ENCODE measurements around the gene THBS2. TPM values are rescaled to one million over a fixed set of nuclear protein-coding genes. Genes with fewer than 3 reads are reported as not detected.

Gene THBS2
- total RNA-seq, 1 experiment from 2014 or later = 0.39 TPM

DNA sequence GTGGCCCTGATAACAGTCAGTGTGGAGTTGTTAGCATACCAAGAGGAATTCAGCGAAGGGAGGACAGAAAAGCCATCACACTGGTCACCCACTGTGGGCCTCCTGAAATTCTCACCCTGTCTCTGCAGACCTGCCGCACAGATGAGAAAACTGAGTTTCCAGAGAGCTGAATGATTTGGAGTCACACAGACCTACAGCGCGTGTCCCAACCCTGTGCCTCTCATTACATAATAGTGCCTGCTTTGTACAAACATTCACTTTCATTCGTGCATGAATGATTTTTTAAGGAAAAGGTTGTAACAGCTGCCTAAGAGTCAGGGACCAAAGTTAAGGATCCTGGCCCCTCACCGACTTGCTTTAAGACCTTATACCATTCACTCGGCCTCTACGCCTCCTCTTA lies 62.7 kb downstream of the THBS2 start (continued):
- TF ChIP-seq YY1 (IDR thresholded peaks at IDR 0.05; ENCODE audit: extremely low read depth, insufficient replicate concordance, low read depth, low read length) = no peak
- no peak for TF ChIP-seq CEBPB (IDR thresholded peaks at IDR 0.05; ENCODE audit: low read depth)

DNA sequence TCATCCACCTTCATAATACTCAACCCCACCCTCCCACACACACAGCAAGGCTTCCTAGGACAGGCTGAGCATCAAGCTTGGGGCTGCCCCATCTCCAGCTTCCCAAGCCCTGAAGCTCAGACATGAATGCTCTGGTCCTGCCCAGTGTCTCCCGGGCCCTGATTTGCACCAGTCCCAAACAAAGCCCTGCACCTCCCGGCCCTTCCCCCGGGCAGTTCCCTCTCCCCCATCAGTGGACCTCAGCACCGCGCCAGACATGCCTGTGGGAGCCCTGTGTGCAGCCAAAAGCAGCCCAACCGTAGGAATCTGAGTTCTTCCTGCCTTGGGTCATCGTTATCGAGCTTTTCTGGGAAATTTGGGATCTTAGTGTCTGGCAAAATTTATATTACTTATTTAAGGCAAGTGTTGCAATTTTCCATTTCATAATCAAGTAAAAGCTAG lies 63.5 kb downstream of the THBS2 start:
- DNase-seq (ENCODE audit: low read depth, low spot score) (no peak), ATAC-seq (no peak)
- Histone ChIP-seq H4K20me1 (ENCODE audit: insufficient read depth) (no peaks in the 10 kb centered on the region), H3K9me2 (ENCODE audit: insufficient read depth) (no peaks in the 10 kb centered on the region), H3K4me1 (ENCODE audit: control insufficient read depth in 1 of 2, insufficient read depth in 2 of 2, low read length in 2 of 2) (peaks cover 0 to 5% of the 10 kb centered on the region in 2 experiments; a peak in 1 of 4 replicates), H3K36me3 (ENCODE audit: control insufficient read depth in 1 of 2, insufficient read depth in 2 of 2, low read length in 2 of 2) (no peaks in the 10 kb centered on the region), H3K4me2 (ENCODE audit: low read length) (no peak overlapping the region), H3K9me3 (ENCODE audit: control insufficient read depth in 1 of 2, insufficient read depth in 1 of 2, low read depth in 1 of 2, low read length in 2 of 2) (no peaks in the 10 kb centered on the region), H3K9ac (ENCODE audit: low read length) (no peak overlapping the region), H3K27me3 (ENCODE audit: insufficient read depth, low read length) (no peaks in the 10 kb centered on the region), H2AFZ (ENCODE audit: low read depth, low read length, poor library complexity, severe bottlenecking) (no peak overlapping the region), H3K79me2 (ENCODE audit: insufficient read depth, low read length) (no peaks in the 10 kb centered on the region), H3K4me3 (replicated peaks in 1 of 2; ENCODE audit: low read depth in 1 of 2, low read length in 2 of 2) (no peak overlapping the region), H3K27ac (ENCODE audit: low read depth, low read length) (no peak overlapping the region)
- no TSS peak for BruUV-seq (replicated peaks)
- RAD21 ChIA-PET (ENCODE audit: low non-redundant PET in 1 of 2, low total read pairs in 2 of 2, uncharacterized antibody in 2 of 2, unreplicated experiment in 2 of 2) = no interaction called here
- intact Hi-C loops (cut with micrococcal nuclease) = no loop called here
- no peak for TF ChIP-seq SP1 (IDR thresholded peaks at IDR 0.05; ENCODE audit: low read depth)
- no peak for TF ChIP-seq RAD21 (IDR thresholded peaks at IDR 0.05; ENCODE audit: low read depth)
- TF ChIP-seq, protein P1, sequence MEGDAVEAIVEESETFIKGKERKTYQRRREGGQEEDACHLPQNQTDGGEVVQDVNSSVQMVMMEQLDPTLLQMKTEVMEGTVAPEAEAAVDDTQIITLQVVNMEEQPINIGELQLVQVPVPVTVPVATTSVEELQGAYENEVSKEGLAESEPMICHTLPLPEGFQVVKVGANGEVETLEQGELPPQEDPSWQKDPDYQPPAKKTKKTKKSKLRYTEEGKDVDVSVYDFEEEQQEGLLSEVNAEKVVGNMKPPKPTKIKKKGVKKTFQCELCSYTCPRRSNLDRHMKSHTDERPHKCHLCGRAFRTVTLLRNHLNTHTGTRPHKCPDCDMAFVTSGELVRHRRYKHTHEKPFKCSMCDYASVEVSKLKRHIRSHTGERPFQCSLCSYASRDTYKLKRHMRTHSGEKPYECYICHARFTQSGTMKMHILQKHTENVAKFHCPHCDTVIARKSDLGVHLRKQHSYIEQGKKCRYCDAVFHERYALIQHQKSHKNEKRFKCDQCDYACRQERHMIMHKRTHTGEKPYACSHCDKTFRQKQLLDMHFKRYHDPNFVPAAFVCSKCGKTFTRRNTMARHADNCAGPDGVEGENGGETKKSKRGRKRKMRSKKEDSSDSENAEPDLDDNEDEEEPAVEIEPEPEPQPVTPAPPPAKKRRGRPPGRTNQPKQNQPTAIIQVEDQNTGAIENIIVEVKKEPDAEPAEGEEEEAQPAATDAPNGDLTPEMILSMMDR (IDR thresholded peaks at IDR 0.05 in 2 of 3, conservative IDR thresholded peaks at IDR 0.05 in 1 of 3; ENCODE audit: borderline replicate concordance in 1 of 3, insufficient read depth in 1 of 3, low read depth in 2 of 3, low read length in 2 of 3) = no peak
- no peak for TF ChIP-seq EGR1 (IDR thresholded peaks at IDR 0.05; ENCODE audit: low read depth)
- TF ChIP-seq FOSL1 (IDR thresholded peaks at IDR 0.05; ENCODE audit: low read depth) = no peak
- TF ChIP-seq ZBTB33 (IDR thresholded peaks at IDR 0.05; ENCODE audit: extremely low read depth, insufficient replicate concordance, low read length) = no peak
- TF ChIP-seq ZNF274 (IDR thresholded peaks at IDR 0.05; ENCODE audit: low read depth, low read length) = no peak
- TF ChIP-seq SRF (IDR thresholded peaks at IDR 0.05; ENCODE audit: low read depth) = no peak
- no peak for TF ChIP-seq YY1 (IDR thresholded peaks at IDR 0.05; ENCODE audit: extremely low read depth, insufficient replicate concordance, low read depth, low read length)
- TF ChIP-seq ZFX (IDR thresholded peaks at IDR 0.05) = no peak
- TF ChIP-seq, protein P2, sequence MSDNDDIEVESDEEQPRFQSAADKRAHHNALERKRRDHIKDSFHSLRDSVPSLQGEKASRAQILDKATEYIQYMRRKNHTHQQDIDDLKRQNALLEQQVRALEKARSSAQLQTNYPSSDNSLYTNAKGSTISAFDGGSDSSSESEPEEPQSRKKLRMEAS (IDR thresholded peaks at IDR 0.05) = no peak
- CTCF ChIA-PET = no interaction called here
- POLR2A ChIA-PET = no interaction called here

Data from HCT116 (cell line).